Activated CD4-positive, alpha-beta T cell treated with anti-CD3 and anti-CD28 coated beads, Interleukin-2, amount 50 U/mL, for 48 hours (primary cell): ENCODE measurements around the gene CROCC2.
"Not testable (repeated sequence)": the region's sequence is repeated elsewhere in the genome, so short reads cannot be mapped to it uniquely, and the experiment has no call there.

Source experiments
- DNase-seq, 2 experiments: peaks; one replicate each; pipeline ENCODE4 v3.0.0-alpha.2; 2020

The CROCC2 gene

DNA sequence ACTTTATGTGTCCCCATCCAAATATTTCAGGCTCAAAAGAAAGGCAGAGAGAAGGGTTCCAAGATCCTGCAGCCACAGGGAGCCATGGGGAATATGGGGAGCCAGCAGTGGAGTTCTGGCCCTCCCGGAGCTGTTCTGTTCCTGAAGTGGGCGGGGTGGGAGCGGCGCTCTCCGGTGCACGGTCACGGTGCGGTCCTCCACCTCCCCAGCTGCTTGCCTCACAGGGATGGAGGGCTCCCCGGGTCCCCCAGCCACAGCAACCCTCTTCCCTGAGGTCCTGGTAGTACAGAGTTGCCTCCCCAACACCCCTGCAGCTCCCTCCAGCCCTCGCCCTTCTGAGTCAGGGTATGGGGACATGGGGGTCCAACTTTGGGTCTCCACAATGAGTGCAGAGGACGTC, 66.1 kb downstream of the CROCC2 start:
- DNase-seq = no peak

DNA sequence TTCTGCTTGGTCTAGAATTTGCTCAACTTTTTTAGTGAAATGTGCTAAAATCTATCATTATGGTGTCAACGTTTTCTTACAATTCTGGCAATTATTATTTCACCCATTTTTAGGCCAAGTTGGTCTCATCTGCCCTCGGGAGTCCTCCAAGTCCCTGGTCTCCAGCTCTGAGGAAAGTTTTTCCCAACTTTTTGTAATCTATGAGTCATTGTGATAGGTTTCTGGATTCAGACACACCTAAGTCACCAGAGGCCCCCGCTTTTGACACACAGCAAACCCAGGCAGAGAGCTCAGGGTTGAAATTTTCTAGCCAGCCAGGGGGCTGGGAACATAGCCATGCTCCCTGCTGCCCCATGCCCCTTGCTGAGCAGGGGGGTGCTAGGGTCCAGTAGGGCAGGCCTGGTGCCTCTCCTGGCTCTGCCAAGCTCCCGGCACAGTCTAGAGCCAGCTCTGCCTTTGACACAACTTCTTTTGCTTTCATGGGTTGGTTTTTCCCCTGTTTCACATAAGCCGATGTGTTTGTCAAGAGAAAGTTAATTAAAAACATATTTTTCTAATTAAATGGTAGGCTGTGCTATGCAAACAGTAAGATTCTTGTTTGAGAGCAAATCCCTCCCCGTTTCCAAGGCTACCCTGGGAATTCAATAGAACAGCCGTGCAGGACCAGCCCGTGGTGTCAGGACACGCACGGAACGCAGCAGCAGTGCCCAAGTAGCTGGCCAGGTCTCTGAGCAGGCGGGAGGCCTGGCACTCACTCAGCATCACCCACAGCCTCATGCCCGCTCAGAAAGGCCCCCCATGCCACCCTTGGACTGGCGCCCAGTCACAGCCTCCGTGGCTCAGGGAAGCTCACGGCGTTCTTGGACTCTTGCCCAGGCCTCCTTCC, 66.7 kb downstream of the CROCC2 start:
- no peak for DNase-seq

DNA sequence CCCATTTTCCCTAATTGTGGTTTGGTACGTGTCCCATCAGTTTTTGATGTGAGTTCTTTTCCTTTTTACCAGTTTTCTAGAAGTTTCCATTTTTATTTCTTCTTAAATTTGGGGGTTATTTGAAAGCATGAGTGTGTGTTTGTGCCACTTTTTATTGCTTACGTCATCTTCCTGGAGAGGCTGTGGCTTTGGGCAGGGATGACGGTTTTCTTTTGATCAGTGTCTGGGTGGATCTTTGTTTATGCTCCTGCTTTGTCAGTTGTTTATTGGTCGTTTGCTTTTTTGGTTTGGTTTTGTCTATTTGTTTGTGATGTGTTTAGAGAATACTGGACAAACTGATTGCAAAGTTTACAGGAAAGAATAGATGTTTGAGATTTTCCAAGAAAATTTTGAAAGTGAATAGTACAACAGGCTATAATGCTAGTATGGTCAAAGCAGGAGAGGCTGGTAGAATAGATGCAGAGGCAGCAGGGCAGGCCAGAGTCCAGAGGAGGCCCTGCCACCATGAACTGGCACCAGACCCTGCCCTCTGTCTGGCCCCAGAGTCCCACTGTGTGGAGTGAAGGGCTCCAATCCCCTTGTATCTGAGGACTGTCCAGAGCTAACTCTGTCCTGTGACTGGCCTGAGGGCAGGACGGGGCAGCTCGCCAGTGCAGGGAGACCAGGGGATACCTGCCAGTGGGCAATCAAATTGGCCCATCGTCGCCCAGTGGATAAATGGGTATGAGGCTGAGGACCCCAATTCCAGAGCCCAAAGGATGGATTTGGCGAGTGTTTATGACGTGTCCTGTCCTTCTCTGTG, 68.8 kb downstream of the CROCC2 start:
- no peak for DNase-seq

- DNase-seq = not testable (repeated sequence)
These were observed 69.8 kb downstream of the CROCC2 start for GRCh38 chr2:240975903-240976302.

- no peak for DNase-seq
These were observed 75.1 kb downstream of the CROCC2 start for GRCh38 chr2:240981280-240981679.

- no peak for DNase-seq
These were observed 76.0 kb downstream of the CROCC2 start for GRCh38 chr2:240981871-240982800.

- DNase-seq = no peak
These were observed 76.7 kb downstream of the CROCC2 start for GRCh38 chr2:240982821-240983281.

- peak; percentile 17 to 27 for DNase-seq
These were observed 77.3 kb downstream of the CROCC2 start for GRCh38 chr2:240983361-240983995.

- DNase-seq = no peak
These were observed 77.9 kb downstream of the CROCC2 start for GRCh38 chr2:240983996-240984498.

- no peak for DNase-seq
These were observed 80.0 kb downstream of the CROCC2 start for GRCh38 chr2:240985881-240986786.

DNA sequence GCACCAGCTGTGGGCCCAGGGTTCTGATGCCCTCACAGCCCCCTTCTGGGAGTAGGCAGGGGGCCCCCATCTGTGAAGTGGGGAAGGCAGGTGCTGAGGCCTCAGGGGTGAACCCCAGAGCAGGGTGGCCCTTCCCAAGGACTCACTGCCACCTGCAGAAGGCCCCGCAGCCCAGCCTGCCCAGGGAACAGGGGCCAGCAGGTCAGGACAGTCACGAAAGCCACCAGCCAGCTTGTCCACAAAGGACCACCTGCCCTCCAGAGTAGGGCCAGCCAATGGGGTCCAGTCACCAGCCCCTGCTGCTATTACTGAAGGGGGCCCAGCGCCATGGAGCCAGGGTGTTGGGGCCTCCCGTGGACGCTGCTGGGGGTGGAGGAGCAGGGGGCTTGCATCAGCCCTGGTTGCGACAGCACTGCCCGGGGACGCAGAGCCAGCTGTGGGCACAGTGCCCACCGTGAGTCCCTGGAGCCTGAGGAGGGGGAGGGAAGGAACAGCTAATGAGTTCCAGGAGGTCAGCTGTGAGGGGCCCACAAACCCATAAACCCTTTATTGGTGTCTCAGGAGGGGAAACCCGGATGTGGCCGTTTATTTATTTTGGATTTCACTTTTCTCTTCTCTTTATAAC, 80.8 kb downstream of the CROCC2 start:
- DNase-seq = no peak

- no peak for DNase-seq
These were observed 81.5 kb downstream of the CROCC2 start for GRCh38 chr2:240987588-240987987.

DNA sequence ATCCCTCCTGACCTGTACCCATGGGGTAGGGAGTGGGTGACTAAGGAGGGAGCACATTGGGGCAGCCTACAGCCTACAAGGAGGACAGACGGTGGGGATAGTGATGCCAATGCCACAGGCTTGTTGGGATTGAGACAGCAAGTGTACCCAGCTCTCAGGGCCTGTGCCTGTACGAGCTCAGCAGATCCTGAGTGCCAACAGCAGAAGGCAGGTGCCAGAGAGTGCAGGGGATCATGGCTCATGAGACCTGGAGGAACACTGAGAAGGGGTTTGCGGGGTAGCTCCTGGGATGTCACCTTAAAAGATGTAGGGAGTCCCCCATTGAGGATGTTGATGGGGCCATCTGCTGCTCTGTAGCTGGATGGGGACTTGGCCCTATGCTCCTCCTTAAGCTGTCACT, 82.0 kb downstream of the CROCC2 start:
- no peak for DNase-seq

DNA sequence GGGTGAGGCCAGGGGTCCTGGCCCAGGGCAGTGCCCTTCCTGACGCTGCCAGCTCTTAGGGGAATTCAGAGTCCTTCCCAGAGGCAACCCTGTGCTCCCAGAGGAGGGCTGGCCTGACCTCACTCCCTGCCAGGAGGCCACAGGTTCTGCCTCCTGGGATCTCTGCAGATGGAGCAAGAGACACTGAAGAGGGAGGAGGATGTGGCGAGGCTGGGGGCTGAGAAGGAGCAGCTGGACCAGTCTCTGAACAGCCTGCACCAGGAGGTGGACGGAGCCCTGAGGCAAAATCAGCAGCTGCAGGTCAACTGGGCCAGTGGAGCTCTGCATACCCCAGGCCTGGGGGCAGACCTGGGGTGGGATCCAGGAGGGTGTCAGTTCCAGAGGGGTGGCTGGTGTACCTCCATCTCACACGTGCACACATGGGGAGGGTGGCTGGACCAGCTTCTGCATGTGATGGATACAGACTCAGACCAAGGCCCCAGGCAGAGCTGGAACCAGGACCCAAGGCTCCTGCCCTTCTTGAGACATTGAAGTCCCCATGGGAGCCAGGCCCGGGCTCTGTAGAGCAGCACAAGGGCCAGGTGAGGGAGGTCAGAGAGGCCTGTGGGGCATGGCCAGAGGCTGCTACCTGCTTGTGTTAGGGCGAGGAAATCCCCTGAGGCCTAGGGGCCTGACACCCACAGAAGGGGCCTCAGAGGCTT, 82.6 kb downstream of the CROCC2 start:
- DNase-seq = no peak

GRCh38 chr2:240989451-240990265, 83.5 kb downstream of the CROCC2 start:
- DNase-seq = no peak

DNA sequence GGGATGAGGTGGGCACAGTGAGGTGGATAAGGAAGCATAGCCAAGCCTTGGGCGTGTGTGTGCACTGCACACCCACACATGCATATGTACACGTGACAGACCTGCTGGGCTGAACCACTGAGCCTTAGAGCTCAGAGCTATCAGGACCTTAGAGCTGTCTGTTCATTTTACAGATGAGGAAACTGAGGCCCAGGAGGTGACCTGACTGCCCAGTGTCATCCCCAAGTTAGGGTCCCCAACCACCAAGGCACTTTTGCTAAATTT, 84.1 kb downstream of the CROCC2 start:
- DNase-seq = no peak

DNA sequence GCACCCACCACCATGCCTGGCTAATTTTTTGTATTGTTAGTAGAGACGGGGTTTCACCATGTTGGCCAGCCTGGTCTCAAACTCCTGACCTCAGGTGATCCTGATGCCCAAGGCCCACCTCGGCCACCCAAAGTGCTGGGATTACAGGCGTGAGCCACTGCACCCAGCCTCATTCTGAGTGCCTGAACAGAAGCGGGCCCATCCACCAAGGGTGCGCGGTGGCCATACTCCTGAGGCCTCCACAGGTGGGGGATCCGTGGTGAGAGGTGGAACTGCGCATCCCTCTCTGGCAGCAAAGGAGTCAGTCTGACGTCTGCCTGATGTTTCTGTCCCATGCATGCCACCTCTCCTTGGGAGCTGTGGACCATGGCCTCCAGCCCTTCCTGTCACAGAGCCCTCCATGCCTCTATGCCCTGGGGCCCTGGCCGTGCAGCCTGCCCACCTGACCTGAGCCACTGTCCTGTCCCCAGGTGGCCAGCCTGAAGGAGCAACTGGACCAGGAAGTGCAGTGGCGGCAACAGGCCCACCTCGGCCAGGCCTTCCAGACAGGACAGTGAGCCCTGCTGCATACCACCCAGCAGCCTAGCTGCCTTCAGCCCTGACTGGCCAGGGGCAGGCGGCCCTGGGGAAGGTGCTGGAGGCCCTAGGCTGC, 84.7 kb downstream of the CROCC2 start:
- no peak for DNase-seq
